ENCODE measurements around the gene TENM4.

- TF ChIP-seq FOXM1 (IDR thresholded peaks at IDR 0.05; ENCODE audit: borderline replicate concordance) (no peak), FOXK2 (IDR thresholded peaks at IDR 0.05) (no peak), SP1 (IDR thresholded peaks at IDR 0.05) (no peak), TARDBP (IDR thresholded peaks at IDR 0.05) (no peak)
Measured at GRCh38 chr11:79331203-79331901, 109.5 kb downstream of the TENM4 start.

All from HEK293T (cell line).